Stimulated activated CD8-positive, alpha-beta memory T cell treated with anti-CD3 and anti-CD28 coated beads, Interleukin-7, amount 100 ng/mL, for 1 hour (primary cell): ENCODE data around the gene ZNF549.
A peak's percentile ranks its signal among the peaks of the same experiment; 100 is the strongest.
"Not testable (repeated sequence)": the region's sequence is repeated elsewhere in the genome, so short reads cannot be mapped to it uniquely, and the experiment has no call there.

ENCODE experiments used
- DNase-seq, 2 donors: peaks; one replicate each; pipeline ENCODE4 v3.0.0-alpha.2; 2020; ENCODE audit warnings: low read depth in 2 of 2

ZNF549 gene

GRCh38 chr19:57527136-57527881 is at the start of gene ZNF549:
ZNF549 (plus strand) TSS chr19:57527356; CDS start chr19:57527574, 218 bp downstream.
- DNase-seq = peak; percentile 73

GRCh38 chr19:57487477-57488298 is 39.5 kb upstream of the ZNF549 start, which contains the start of gene ZNF419:
ZNF419 (plus strand) TSS chr19:57487750; CDS start chr19:57487951, 201 bp downstream.
- DNase-seq = peak; percentile 83 to 89

- DNase-seq = not testable (repeated sequence)
These were observed 38.9 kb upstream of the ZNF549 start for GRCh38 chr19:57488299-57488644.

- not testable (repeated sequence) for DNase-seq
These were observed 27.9 kb upstream of the ZNF549 start for GRCh38 chr19:57499332-57499679.

- peak; percentile 92 to 93 for DNase-seq
These were observed 27.3 kb upstream of the ZNF549 start, which contains the start of gene ZNF773 for GRCh38 chr19:57499680-57500395. ZNF773 (plus strand) TSS chr19:57499938; CDS start chr19:57500081, 143 bp downstream.

- not testable (repeated sequence) for DNase-seq
These were observed 26.8 kb upstream of the ZNF549 start for GRCh38 chr19:57500400-57500799.

GRCh38 chr19:57506163-57506562 is 21.0 kb upstream of the ZNF549 start:
- no peak for DNase-seq

GRCh38 chr19:57511484-57511883 is 15.7 kb upstream of the ZNF549 start:
- no peak for DNase-seq

GRCh38 chr19:57512845-57513244 is 14.3 kb upstream of the ZNF549 start:
- DNase-seq = no peak

GRCh38 chr19:57515255-57515654 is 11.9 kb upstream of the ZNF549 start:
- DNase-seq = no peak

- not testable (repeated sequence) for DNase-seq
These were observed 9.1 kb upstream of the ZNF549 start for GRCh38 chr19:57518021-57518420.

- no peak for DNase-seq
These were observed 10.9 kb downstream of the ZNF549 start for GRCh38 chr19:57537953-57538547.

- DNase-seq = no peak
These were observed 19.4 kb downstream of the ZNF549 start for GRCh38 chr19:57546513-57546912.

GRCh38 chr19:57552432-57552831 is 25.3 kb downstream of the ZNF549 start:
- no peak for DNase-seq

- DNase-seq = no peak
These were observed 30.5 kb downstream of the ZNF549 start for GRCh38 chr19:57557659-57558058.

GRCh38 chr19:57558525-57558924 is 31.4 kb downstream of the ZNF549 start:
- no peak for DNase-seq

- DNase-seq = no peak
These were observed 31.9 kb downstream of the ZNF549 start for GRCh38 chr19:57559008-57559403.

GRCh38 chr19:57559404-57560025 is 32.4 kb downstream of the ZNF549 start, which contains the start of gene ZNF550:
ZNF550 (minus strand) TSS chr19:57559863; CDS start chr19:57559682, 181 bp downstream.
- DNase-seq = peak; percentile 69 to 72

- no peak for DNase-seq
These were observed 32.9 kb downstream of the ZNF549 start for GRCh38 chr19:57560049-57560491.

- no peak for DNase-seq
These were observed 36.4 kb downstream of the ZNF549 start for GRCh38 chr19:57563547-57563946.
